GM19452 (cell line): Measurements from ENCODE around the gene GRK3.

Source experiments
- ATAC-seq: cut with Tn5 transposase; IDR thresholded peaks from one replicate; pipeline ENCODE4 v1.9.1; 2021; ENCODE audit not compliant: unreplicated experiment

GRK3 gene

GRCh38 chr22:25656724-25657123 is 92.2 kb downstream of the GRK3 start:
- ATAC-seq: peak; percentile 84

GRCh38 chr22:25658633-25659032 is 94.2 kb downstream of the GRK3 start:
- no peak for ATAC-seq

GRCh38 chr22:25659413-25659812 is 94.9 kb downstream of the GRK3 start:
- no peak for ATAC-seq

- ATAC-seq: no peak
Observed at GRCh38 chr22:25660336-25660735, 95.9 kb downstream of the GRK3 start.

GRCh38 chr22:25661073-25661472 is 96.6 kb downstream of the GRK3 start:
- ATAC-seq: no peak

GRCh38 chr22:25663654-25664053 is 99.2 kb downstream of the GRK3 start:
- ATAC-seq: no peak

- no peak for ATAC-seq
Observed at GRCh38 chr22:25666308-25666707, 101.8 kb downstream of the GRK3 start.

GRCh38 chr22:25668437-25668836 is 104.0 kb downstream of the GRK3 start:
- ATAC-seq: no peak

GRCh38 chr22:25669253-25670069 is 105.0 kb downstream of the GRK3 start:
- no peak for ATAC-seq

GRCh38 chr22:25670070-25670461 is 105.6 kb downstream of the GRK3 start:
- no peak for ATAC-seq

GRCh38 chr22:25672289-25673084 is 108.0 kb downstream of the GRK3 start:
- no peak for ATAC-seq

GRCh38 chr22:25673713-25674112 is 109.2 kb downstream of the GRK3 start:
- ATAC-seq: no peak

- ATAC-seq: no peak
Observed at GRCh38 chr22:25677631-25678030, 113.2 kb downstream of the GRK3 start.

GRCh38 chr22:25680051-25680450 is 115.6 kb downstream of the GRK3 start:
- ATAC-seq: no peak

- ATAC-seq: no peak
Observed at GRCh38 chr22:25680956-25681355, 116.5 kb downstream of the GRK3 start.

GRCh38 chr22:25682109-25682508 is 117.6 kb downstream of the GRK3 start:
- ATAC-seq: no peak

GRCh38 chr22:25688627-25689026 is 124.2 kb downstream of the GRK3 start:
- ATAC-seq: no peak

- ATAC-seq: no peak
Observed at GRCh38 chr22:25689631-25690030, 125.2 kb downstream of the GRK3 start.

GRCh38 chr22:25690798-25691197 is 126.3 kb downstream of the GRK3 start:
- no peak for ATAC-seq

- no peak for ATAC-seq
Observed at GRCh38 chr22:25692397-25693267, 128.2 kb downstream of the GRK3 start.

- no peak for ATAC-seq
Observed at GRCh38 chr22:25693268-25693565, 128.7 kb downstream of the GRK3 start.
